T-helper 1 cell treated with Interleukin-12 subunit alpha and Interleukin-12 subunit beta and Interleukin-4 antibody, amounts not matched to agents 30 ng/mL and 1 ng/mL, for 36 hours (primary cell): ENCODE results near the gene PSG6. TPM values are rescaled to one million over a fixed set of nuclear protein-coding genes. Genes with fewer than 3 reads are reported as not detected.
"Not testable (repeated sequence)": the region's sequence is repeated elsewhere in the genome, so short reads cannot be mapped to it uniquely, and the experiment has no call there.

Source experiments
- intact Hi-C: fragments of 100-400 bp; cut with micrococcal nuclease; formaldehyde crosslinking; loops from one replicate; pipeline ENCODE4 v1.15.1; 2024
- total RNA-seq: library from RNA; stranded (reverse); gene quantifications from 2 replicates; pipeline ENCODE4 v1.2.3, GENCODE V29; 2022

PSG6 gene
- total RNA-seq: not detected in 2 replicates

- intact Hi-C loops: not testable (repeated sequence)
Measured at GRCh38 chr19:42917634-42918033, at the start of gene PSG6. PSG6 (minus strand) TSS chr19:42917894; CDS start chr19:42917792, 102 bp downstream.

- intact Hi-C loops: no loop called here
Measured at GRCh38 chr19:42965176-42965575, 47.5 kb upstream of the PSG6 start.

DNA sequence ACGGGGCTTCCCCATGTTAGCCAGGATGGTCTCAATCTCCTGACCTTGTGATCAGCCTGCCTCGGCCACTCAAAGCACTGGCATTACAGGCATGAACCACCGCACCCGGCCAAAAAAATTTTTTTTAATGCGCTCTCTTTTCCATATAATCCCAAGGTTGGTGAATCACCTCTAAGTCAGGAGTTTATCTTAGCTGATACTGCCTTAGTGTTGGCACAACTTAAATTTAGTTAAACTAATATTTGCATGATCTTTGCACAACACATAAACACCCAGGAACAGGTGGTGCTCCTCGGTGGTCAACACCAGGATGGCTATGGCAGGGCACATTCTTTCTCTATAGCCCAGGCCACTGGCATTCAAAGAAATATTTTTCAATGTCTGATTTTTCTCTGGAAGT, 43.4 kb upstream of the PSG6 start:
- intact Hi-C loops: no loop called here

- intact Hi-C loops: not testable (repeated sequence)
Measured at GRCh38 chr19:42952126-42952525, 34.4 kb upstream of the PSG6 start.

- intact Hi-C loops: not testable (repeated sequence)
Measured at GRCh38 chr19:42951476-42951875, 33.8 kb upstream of the PSG6 start.

DNA sequence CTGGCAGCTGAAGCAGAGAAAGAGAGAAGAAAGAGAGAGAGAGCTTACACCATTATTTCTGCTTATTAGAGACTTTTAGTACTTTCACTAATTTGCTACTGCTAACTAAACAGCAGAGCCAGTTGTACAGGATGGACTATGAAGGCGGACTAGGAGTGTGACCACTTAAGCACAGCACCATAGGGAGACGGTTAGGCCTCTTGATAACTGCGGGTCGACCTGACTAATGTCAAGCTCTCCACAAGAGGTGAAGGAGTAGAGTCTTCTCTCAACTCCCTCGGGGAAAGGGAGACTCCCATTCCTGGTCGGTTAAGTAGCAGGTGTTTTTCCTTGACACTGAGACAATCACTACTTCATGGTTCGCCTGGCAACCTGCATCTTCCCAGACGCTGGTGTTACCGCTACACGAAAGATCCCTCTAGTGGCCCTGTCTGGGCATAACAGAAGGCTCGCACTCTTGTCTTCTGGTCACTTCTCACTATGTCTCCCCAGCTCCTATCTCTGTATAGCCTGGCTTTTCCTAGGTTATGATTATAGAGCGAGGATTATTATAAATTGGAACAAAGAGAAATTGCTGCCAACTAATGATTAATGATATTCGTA, 24.6 kb upstream of the PSG6 start:
- intact Hi-C loops: no loop called here

DNA sequence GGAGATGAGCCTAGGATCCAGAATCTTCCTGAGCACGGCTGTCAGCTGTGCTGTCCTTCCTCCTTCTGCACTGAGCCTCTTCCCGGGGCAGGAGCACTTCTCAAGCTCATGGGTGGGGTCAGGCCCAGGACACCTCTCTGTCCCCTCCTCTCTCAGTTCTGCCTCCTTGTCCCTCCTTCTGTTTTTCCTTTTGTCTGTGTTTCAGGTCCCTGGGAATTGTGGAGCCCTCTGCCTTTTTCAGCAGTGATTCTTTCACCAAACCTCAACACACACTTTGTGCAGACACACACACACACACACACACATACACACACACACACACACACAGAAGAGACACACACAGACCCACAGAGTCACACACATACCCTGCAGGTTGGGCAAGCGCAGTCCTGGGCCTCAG, 19.4 kb upstream of the PSG6 start, which contains the start of gene PSG7:
PSG7 (minus strand) TSS at position 101 of the 400 bp plus-strand sequence. CDS start 131 bp downstream, outside the sequence.
- intact Hi-C loops: not testable (repeated sequence)

GRCh38 chr19:42934726-42935125, 17.0 kb upstream of the PSG6 start:
- intact Hi-C loops: not testable (repeated sequence)

DNA sequence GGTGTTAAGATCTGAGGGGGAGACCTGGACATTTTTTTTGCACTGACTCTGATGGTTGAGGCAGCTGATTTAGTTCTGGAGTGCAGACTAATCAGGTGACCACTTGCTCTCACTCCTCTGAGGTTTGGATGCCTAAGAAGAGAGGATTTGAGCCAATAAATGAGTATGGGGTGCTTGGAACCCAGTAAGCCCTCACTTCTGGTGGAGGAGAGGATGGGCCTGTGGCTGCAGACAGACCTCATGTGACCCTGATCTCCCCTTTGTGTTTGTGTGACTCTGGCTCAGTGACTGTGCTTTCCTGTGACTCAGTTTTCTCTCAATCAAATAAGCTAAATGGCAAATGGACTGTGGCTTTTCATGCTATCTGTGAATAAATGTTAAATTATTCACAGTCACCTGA, 16.5 kb upstream of the PSG6 start:
- intact Hi-C loops: not testable (repeated sequence)

DNA sequence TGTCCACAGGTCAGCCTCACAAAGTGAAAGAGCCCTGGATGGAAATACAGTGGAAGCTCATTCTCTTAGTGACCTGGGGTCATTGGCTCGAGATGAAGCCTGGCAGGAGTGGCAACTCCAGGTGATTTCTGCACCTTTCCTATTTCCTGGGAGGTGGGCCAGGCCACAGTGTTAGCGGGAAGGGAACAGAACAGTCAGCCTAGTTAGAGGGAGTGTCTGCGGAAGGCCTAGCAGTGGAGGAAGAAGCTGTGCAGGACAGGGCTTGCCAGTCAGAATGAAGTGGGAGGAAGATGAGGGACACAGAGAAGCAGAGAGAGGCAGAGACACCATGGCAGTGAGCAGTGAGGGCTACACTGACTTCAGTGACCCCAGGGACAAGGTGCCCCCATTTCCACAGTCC, 15.7 kb upstream of the PSG6 start:
- intact Hi-C loops: not testable (repeated sequence)

- intact Hi-C loops: not testable (repeated sequence)
Measured at GRCh38 chr19:42932485-42933101, 14.9 kb upstream of the PSG6 start.

GRCh38 chr19:42930214-42930613, 12.5 kb upstream of the PSG6 start:
- intact Hi-C loops: not testable (repeated sequence)

DNA sequence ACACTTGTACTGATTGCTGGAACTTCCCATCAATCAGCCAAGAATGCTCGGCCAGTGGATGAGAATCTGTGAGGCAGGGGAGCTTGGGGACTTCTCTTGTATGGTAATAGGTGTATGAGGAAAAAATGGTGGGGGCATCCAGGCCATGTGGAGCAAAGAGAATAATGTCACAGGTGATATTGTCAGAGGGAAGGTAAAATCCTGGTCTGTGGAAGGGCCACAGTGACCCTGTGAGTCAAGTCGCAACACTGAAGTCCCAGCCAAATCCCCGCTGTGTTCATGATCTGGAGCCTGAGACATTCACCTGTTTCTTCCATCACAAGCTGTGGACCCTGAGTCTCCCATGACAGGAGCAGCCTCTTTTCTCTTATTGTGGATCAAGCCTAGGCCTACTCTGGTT, 11.2 kb upstream of the PSG6 start:
- intact Hi-C loops: no loop called here

DNA sequence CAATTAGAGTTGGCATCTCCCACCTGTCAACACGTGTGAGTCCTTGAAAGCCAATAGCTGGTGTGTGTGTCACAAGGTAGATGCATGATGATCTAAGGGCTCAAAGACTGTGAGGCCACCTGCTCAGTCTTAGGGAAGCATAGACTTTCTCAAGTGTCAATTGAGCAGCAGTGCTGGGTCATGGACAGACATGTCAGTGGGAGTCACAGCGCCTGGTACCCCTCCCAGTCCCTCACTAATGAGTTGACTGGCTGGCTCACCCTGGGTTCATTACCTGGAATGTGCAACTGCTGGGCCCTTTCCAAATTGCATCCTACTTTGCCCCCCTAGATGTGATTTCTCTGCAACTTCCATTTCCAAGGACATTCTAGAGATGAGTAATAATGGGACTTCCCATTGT, 9.1 kb upstream of the PSG6 start:
- intact Hi-C loops: no loop called here

- intact Hi-C loops: not testable (repeated sequence)
Measured at GRCh38 chr19:42923106-42923505, 5.4 kb upstream of the PSG6 start.

DNA sequence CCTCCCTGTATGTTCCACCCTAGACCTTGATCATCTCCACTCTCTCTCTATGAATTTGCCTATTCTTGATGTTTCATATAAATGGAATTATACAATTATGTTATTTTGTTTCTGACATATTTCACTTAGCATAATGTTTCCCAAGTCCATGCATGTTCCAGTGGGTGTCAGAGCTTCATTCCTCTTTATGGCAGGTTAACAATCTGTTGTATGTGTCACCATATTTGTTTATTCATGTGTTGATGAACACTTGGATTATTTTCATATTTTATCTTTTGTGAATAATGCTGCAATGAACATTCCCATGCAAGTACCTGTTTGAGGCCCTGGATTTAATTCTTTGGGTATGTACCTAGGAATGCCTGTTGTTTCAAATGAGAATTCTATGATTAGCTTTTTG, 3.3 kb upstream of the PSG6 start:
- intact Hi-C loops: not testable (repeated sequence)

DNA sequence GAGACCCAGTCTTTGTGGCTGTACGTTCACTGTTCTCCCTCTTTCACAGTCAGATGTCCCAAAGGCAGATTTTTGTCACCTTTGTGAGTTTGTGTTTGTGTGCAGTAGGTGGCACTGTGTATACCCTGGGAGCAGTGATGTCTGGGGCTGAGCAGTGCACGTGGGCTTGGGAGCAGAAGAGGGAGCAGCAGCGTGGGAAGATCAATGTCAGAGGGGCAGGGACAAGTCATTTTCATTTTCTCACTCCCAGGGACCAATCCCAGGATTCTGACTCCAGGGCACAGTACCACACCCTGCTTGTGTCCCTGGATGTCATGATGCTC, 2.0 kb upstream of the PSG6 start:
- intact Hi-C loops: no loop called here

- intact Hi-C loops: not testable (repeated sequence)
Measured at GRCh38 chr19:42919070-42919756, 1.5 kb upstream of the PSG6 start.

DNA sequence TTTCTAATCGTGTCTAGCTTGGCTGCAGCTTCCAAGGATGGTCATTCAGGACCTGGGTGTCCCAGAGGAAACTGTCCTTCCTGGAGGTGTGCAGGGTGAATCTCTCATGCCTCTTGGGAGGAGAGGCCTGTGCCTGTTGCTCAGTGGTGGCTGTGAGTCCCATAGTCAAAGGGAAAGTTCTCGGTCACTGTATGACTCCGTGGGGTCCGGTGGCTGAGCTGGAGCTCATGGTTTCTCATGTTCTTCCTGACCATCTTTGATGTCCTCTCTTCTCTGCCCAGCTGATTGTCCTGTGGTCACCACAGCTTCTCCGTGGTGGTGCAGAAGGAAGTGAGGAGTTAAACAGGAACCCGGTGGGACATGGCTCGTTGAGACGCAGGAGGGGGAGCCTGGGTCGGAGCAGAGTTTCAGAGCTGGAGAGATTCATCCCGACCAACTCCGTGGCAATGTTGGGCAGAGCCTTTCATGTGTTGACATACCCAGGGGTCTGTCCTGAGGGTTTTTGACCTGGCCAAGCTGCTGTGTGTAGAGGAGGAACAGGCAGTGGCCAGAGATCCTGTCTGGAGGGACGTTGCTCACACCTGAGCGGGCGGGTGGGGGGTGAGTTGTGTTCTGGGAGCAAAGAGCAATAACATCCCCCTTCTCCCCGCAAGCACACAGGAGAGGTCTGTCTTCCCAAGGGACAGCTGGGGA, 829 bp upstream of the PSG6 start:
- intact Hi-C loops: not testable (repeated sequence)

DNA sequence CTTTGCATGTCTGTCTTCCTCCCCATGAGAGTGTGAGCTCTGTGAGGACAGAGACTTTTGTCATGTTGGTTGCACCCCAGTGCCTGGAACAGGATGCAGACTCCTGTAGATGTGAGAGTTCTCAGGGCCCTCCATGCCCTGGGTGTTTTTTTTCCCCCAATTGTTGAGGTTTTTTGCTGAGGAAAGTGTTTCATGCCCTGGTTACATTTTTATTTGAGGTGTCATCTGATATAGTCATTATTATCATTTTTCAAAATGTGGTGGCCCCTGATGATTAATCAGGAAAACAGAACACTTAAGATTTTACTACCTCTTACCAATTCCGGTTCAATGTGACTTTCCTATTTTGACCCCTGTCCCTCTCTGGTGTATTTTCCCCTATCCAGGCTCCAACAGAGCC, 763 bp downstream of the PSG6 start:
- intact Hi-C loops: not testable (repeated sequence)

GRCh38 chr19:42913516-42913915, 4.2 kb downstream of the PSG6 start:
- intact Hi-C loops: not testable (repeated sequence)

GRCh38 chr19:42912941-42913340, 4.8 kb downstream of the PSG6 start:
- intact Hi-C loops: not testable (repeated sequence)
